ENCODE measurements around the gene SLC9A6.

Gene SLC9A6

GRCh38 chrX:135984791-135985156, 461 bp upstream of the SLC9A6 start:
- Histone ChIP-seq H4K20me1 (ENCODE audit: insufficient read depth, low read length) (no peaks in the 10 kb centered on the region), H3K79me2 (ENCODE audit: low read length) (peaks cover 23% of the 10 kb centered on the region), H3K4me2 (ENCODE audit: low read length) (peak overlapping the region; percentile 92), H3K9me3 (ENCODE audit: insufficient read depth, low read length) (no peaks in the 10 kb centered on the region), H3K9ac (ENCODE audit: low read length) (peak overlapping the region; percentile 92), H3K27ac (ENCODE audit: low read length) (no peak overlapping the region), H2AFZ (ENCODE audit: low read depth, low read length) (peak overlapping the region; percentile 99), H3K4me1 (ENCODE audit: low read length) (peaks cover 14% of the 10 kb centered on the region), H3K27me3 (ENCODE audit: low read depth, low read length) (no peaks in the 10 kb centered on the region), H3K36me3 (replicated peaks; ENCODE audit: low read depth, low read length) (no peaks in the 10 kb centered on the region), H3K4me3 (ENCODE audit: low read length) (peak overlapping the region; percentile 98)
- TF ChIP-seq CTCF (IDR thresholded peaks at IDR 0.05; ENCODE audit: low read depth, low read length) (no peak), EZH2phosphoT487 (IDR thresholded peaks at IDR 0.05; ENCODE audit: low read depth) (no peak)

GRCh38 chrX:135985973-135986310, 707 bp downstream of the SLC9A6 start:
- Histone ChIP-seq H4K20me1 (ENCODE audit: insufficient read depth, low read length) (no peaks in the 10 kb centered on the region), H2AFZ (ENCODE audit: low read depth, low read length) (no peak overlapping the region; the same call in 1 of the 2 replicates), H3K36me3 (replicated peaks; ENCODE audit: low read depth, low read length) (no peaks in the 10 kb centered on the region), H3K79me2 (ENCODE audit: low read length) (peaks cover 23% of the 10 kb centered on the region), H3K27ac (ENCODE audit: low read length) (no peak overlapping the region), H3K4me1 (ENCODE audit: low read length) (peaks cover 14% of the 10 kb centered on the region), H3K4me3 (ENCODE audit: low read length) (peak overlapping the region; percentile 98), H3K9me3 (ENCODE audit: insufficient read depth, low read length) (no peaks in the 10 kb centered on the region), H3K9ac (ENCODE audit: low read length) (peak overlapping the region; percentile 92), H3K4me2 (ENCODE audit: low read length) (peak overlapping the region; percentile 92), H3K27me3 (ENCODE audit: low read depth, low read length) (no peaks in the 10 kb centered on the region)
- TF ChIP-seq CTCF (IDR thresholded peaks at IDR 0.05; ENCODE audit: low read depth, low read length): no peak
- TF ChIP-seq EZH2phosphoT487 (IDR thresholded peaks at IDR 0.05; ENCODE audit: low read depth): no peak

- no peaks in the 10 kb centered on the region for H4K20me1 ChIP-seq (ENCODE audit: insufficient read depth, low read length)
- H3K4me1 ChIP-seq (ENCODE audit: low read length): peaks cover 14% of the 10 kb centered on the region
- no peak overlapping the region for H3K4me2 ChIP-seq (ENCODE audit: low read length)
- no peak overlapping the region for H2AFZ ChIP-seq (ENCODE audit: low read depth, low read length)
- peaks cover 23% of the 10 kb centered on the region for H3K79me2 ChIP-seq (ENCODE audit: low read length)
- H3K4me3 ChIP-seq (ENCODE audit: low read length): no peak overlapping the region
- no peak for TF ChIP-seq EZH2phosphoT487 (IDR thresholded peaks at IDR 0.05; ENCODE audit: low read depth)
- TF ChIP-seq CTCF (IDR thresholded peaks at IDR 0.05; ENCODE audit: low read depth, low read length): no peak
- H3K9me3 ChIP-seq (ENCODE audit: insufficient read depth, low read length): no peaks in the 10 kb centered on the region
- H3K9ac ChIP-seq (ENCODE audit: low read length): no peak overlapping the region
- H3K27ac ChIP-seq (ENCODE audit: low read length): no peak overlapping the region
- no peaks in the 10 kb centered on the region for H3K36me3 ChIP-seq (replicated peaks; ENCODE audit: low read depth, low read length)
- H3K27me3 ChIP-seq (ENCODE audit: low read depth, low read length): no peaks in the 10 kb centered on the region
These were observed 3.0 kb downstream of the SLC9A6 start for GRCh38 chrX:135988245-135988644.

GRCh38 chrX:136015016-136015415, 29.8 kb downstream of the SLC9A6 start:
- Histone ChIP-seq H3K27ac (ENCODE audit: low read length) (no peak overlapping the region), H3K4me3 (ENCODE audit: low read length) (no peak overlapping the region), H3K4me2 (ENCODE audit: low read length) (no peak overlapping the region), H3K79me2 (ENCODE audit: low read length) (no peaks in the 10 kb centered on the region), H3K9me3 (ENCODE audit: insufficient read depth, low read length) (no peaks in the 10 kb centered on the region), H3K9ac (ENCODE audit: low read length) (no peak overlapping the region), H3K27me3 (ENCODE audit: low read depth, low read length) (no peaks in the 10 kb centered on the region), H4K20me1 (ENCODE audit: insufficient read depth, low read length) (no peaks in the 10 kb centered on the region), H3K4me1 (ENCODE audit: low read length) (no peaks in the 10 kb centered on the region), H3K36me3 (replicated peaks; ENCODE audit: low read depth, low read length) (no peaks in the 10 kb centered on the region), H2AFZ (ENCODE audit: low read depth, low read length) (no peak overlapping the region)
- TF ChIP-seq EZH2phosphoT487 (IDR thresholded peaks at IDR 0.05; ENCODE audit: low read depth) (no peak), CTCF (IDR thresholded peaks at IDR 0.05; ENCODE audit: low read depth, low read length) (no peak)
